Tibial nerve (tissue), 4 donors: ENCODE results near the gene CAMK2B.

Source experiments
- EP300 ChIP-seq, 2 donors: sonication (generic); formaldehyde crosslinking; IDR thresholded peaks; one replicate each; pipeline ENCODE4 v1.6.1; 2017; ENCODE audit warnings: antibody characterized with exemption in 2 of 2, mild to moderate bottlenecking in 1 of 2
- POLR2A ChIP-seq, 2 donors: fragments of 450-650 bp; IDR thresholded peaks; one replicate each; pipeline ENCODE4 v1.6.1; 2017; ENCODE audit warnings: antibody characterized with exemption in 2 of 2, mild to moderate bottlenecking in 2 of 2, moderate library complexity in 2 of 2
- TF ChIP-seq, protein P1 (sequence below), 5 experiments: fragments of 200-600 bp in 3 of 5; fragments of 450-650 bp in 2 of 5; sonication (generic) in 3 of 5; IDR thresholded peaks; one replicate each; pipeline ENCODE4 v1.5.1; 2016 to 2019; ENCODE audit warnings: antibody characterized with exemption in 5 of 5, mild to moderate bottlenecking in 3 of 5, moderate library complexity in 2 of 5

DNA sequence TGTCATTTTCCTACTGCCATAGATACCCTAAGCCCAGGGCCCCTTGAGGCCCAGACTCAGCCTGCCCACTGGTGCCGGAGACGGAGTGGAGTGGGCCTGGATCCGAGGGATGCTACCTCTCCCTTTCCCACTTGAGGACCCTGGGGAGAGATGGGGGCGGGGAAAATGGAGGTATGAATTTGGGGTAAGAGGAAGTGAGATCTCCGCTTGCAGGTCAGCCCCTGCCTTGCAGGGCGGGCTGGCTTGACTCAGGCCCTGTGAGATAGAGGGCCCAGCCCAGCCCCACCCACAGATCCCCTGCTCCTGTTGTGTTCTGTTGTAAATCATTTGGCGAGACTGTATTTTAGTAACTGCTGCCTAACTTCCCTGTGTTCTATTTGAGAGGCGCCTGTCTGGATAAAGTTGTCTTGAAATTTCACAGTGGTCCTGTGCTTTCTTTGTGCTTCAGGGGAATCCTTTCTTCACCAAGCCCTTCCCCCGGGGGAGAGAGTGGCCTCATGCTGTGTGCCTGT, 111.5 kb downstream of the CAMK2B start:
- TF ChIP-seq, protein P1, sequence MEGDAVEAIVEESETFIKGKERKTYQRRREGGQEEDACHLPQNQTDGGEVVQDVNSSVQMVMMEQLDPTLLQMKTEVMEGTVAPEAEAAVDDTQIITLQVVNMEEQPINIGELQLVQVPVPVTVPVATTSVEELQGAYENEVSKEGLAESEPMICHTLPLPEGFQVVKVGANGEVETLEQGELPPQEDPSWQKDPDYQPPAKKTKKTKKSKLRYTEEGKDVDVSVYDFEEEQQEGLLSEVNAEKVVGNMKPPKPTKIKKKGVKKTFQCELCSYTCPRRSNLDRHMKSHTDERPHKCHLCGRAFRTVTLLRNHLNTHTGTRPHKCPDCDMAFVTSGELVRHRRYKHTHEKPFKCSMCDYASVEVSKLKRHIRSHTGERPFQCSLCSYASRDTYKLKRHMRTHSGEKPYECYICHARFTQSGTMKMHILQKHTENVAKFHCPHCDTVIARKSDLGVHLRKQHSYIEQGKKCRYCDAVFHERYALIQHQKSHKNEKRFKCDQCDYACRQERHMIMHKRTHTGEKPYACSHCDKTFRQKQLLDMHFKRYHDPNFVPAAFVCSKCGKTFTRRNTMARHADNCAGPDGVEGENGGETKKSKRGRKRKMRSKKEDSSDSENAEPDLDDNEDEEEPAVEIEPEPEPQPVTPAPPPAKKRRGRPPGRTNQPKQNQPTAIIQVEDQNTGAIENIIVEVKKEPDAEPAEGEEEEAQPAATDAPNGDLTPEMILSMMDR (IDR thresholded peaks at IDR 0.05), result no peak
- TF ChIP-seq POLR2A (IDR thresholded peaks at IDR 0.05), result no peak
- TF ChIP-seq EP300 (IDR thresholded peaks at IDR 0.05), result no peak
